Mesenchymal stem cell (in vitro differentiated cells and primary cell): ENCODE results near the gene VGF.

Experiments used
- DNase-seq: peaks from one replicate; pipeline ENCODE4 v3.0.0-alpha.2; 2013
- H2AFZ ChIP-seq: one replicate; pipeline ENCODE4 v1.6.1; 2013; ENCODE audit warnings: low read depth, mild to moderate bottlenecking, control low read depth, inconsistent platforms, low read length, moderate library complexity
- H2AK5ac ChIP-seq: 2 replicates; pipeline ENCODE4 v1.6.1; 2013; ENCODE audit warnings: low read length, moderate library complexity, mild to moderate bottlenecking, inconsistent platforms; ENCODE audit not compliant: severe bottlenecking
- H2BK120ac ChIP-seq: one replicate; pipeline ENCODE4 v1.6.1; 2013; ENCODE audit warnings: low read depth, mild to moderate bottlenecking, inconsistent platforms, low read length, moderate library complexity
- H2BK12ac ChIP-seq, 2 experiments: one replicate each; pipeline ENCODE4 v1.6.1; 2013; ENCODE audit warnings: inconsistent platforms in 2 of 2, low read length in 2 of 2, mild to moderate bottlenecking in 2 of 2, moderate library complexity in 2 of 2, control low read depth in 1 of 2
- H2BK15ac ChIP-seq: one replicate; pipeline ENCODE4 v1.6.1; 2013; ENCODE audit warnings: mild to moderate bottlenecking, low read depth, inconsistent platforms; ENCODE audit not compliant: poor library complexity, severe bottlenecking
- H2BK5ac ChIP-seq: 2 replicates; pipeline ENCODE4 v1.6.1; 2013; ENCODE audit warnings: low read depth, mild to moderate bottlenecking, low read length, control low read depth, inconsistent platforms; ENCODE audit not compliant: poor library complexity, severe bottlenecking
- H3K14ac ChIP-seq, 2 experiments: one replicate each; pipeline ENCODE4 v1.6.1; 2013; ENCODE audit warnings: inconsistent platforms in 2 of 2, low read length in 2 of 2, control low read depth in 1 of 2, mild to moderate bottlenecking in 1 of 2, moderate library complexity in 1 of 2
- H3K18ac ChIP-seq, 2 experiments: one replicate each; pipeline ENCODE4 v1.6.1; 2013; ENCODE audit warnings: inconsistent platforms in 2 of 2, low read length in 2 of 2, control low read depth in 1 of 2, low read depth in 1 of 2, mild to moderate bottlenecking in 1 of 2
- H3K23ac ChIP-seq, 2 experiments: one replicate each; pipeline ENCODE4 v1.6.1; 2013; ENCODE audit warnings: inconsistent platforms in 2 of 2, low read length in 2 of 2, mild to moderate bottlenecking in 2 of 2, moderate library complexity in 2 of 2, control low read depth in 1 of 2
- H3K27ac ChIP-seq: 2 replicates; pipeline ENCODE4 v1.5.1; 2013; ENCODE audit warnings: mild to moderate bottlenecking, moderate library complexity, low read length, control low read depth, inconsistent platforms; ENCODE audit not compliant: poor library complexity, severe bottlenecking
- H3K27me3 ChIP-seq, 2 experiments: 2 replicates each; pipeline versions ENCODE4 v1.6.1 to v1.7.0; 2013; ENCODE audit warnings: low read length in 2 of 2, mild to moderate bottlenecking in 2 of 2, moderate library complexity in 2 of 2, control low read depth in 1 of 2, inconsistent platforms in 1 of 2; ENCODE audit not compliant: control insufficient read depth in 1 of 2, insufficient read depth in 1 of 2
- H3K36me3 ChIP-seq, 2 experiments: 2 replicates each; pipeline versions ENCODE4 v1.6.1 to v1.7.0; 2013; ENCODE audit warnings: low read length in 2 of 2, control low read depth in 1 of 2, inconsistent platforms in 1 of 2, low read depth in 1 of 2, mild to moderate bottlenecking in 1 of 2; ENCODE audit not compliant: insufficient read depth in 2 of 2, control insufficient read depth in 1 of 2
- H3K4ac ChIP-seq, 2 experiments: one replicate each; pipeline ENCODE4 v1.6.1; 2013; ENCODE audit warnings: inconsistent platforms in 2 of 2, low read length in 2 of 2, mild to moderate bottlenecking in 2 of 2, moderate library complexity in 2 of 2, control low read depth in 1 of 2, low read depth in 1 of 2
- H3K4me1 ChIP-seq: 2 replicates; pipeline ENCODE4 v1.6.1; 2013; ENCODE audit warnings: low read depth, low read length, control low read depth; ENCODE audit not compliant: control insufficient read depth, insufficient read depth
- H3K4me2 ChIP-seq: 2 replicates; pipeline ENCODE4 v1.6.1; 2013; ENCODE audit warnings: low read length, mild to moderate bottlenecking, inconsistent platforms; ENCODE audit not compliant: poor library complexity, severe bottlenecking
- H3K4me3 ChIP-seq, 2 experiments: 2 replicates each; pipeline versions ENCODE4 v1.5.1 to v1.7.0; 2013; ENCODE audit warnings: low read length in 2 of 2, mild to moderate bottlenecking in 2 of 2, control low read depth in 1 of 2, low read depth in 1 of 2; ENCODE audit not compliant: insufficient read depth in 1 of 2
- H3K79me1 ChIP-seq: replicated peaks from 2 replicates; pipeline ENCODE4 v1.6.1; 2013; ENCODE audit warnings: mild to moderate bottlenecking, control low read depth, low read length, inconsistent platforms; ENCODE audit not compliant: poor library complexity, severe bottlenecking
- H3K9ac ChIP-seq: 2 replicates; pipeline ENCODE4 v1.7.0; 2013; ENCODE audit warnings: mild to moderate bottlenecking, low read length, moderate library complexity
- H3K9me3 ChIP-seq: 2 replicates; pipeline ENCODE4 v1.7.0; 2013; ENCODE audit warnings: mild to moderate bottlenecking, low read length; ENCODE audit not compliant: control insufficient read depth
- H4K8ac ChIP-seq: one replicate; pipeline ENCODE4 v1.6.1; 2013; ENCODE audit warnings: inconsistent platforms, mild to moderate bottlenecking, low read length, moderate library complexity
- H4K91ac ChIP-seq: one replicate; pipeline ENCODE4 v1.6.1; 2013; ENCODE audit warnings: mild to moderate bottlenecking, low read length, inconsistent platforms
- WGBS: methylation state at CpG from one replicate; pipeline ENCODE4 v1.1.7; 2013; ENCODE audit warnings: mixed read lengths; 5-methylcytosine and 5-hydroxymethylcytosine counted together

The VGF gene

GRCh38 chr7:101154693-101155102 lies 10.7 kb downstream of the VGF start:
- H3K23ac ChIP-seq: peak overlapping the region in 1 of 2 experiments; percentile 23
- H3K4me2 ChIP-seq: peak overlapping the region; percentile 86
- H3K79me1 ChIP-seq: peaks cover 21% of the 10 kb centered on the region
- H3K4me1 ChIP-seq: peaks cover 20% of the 10 kb centered on the region
- H3K4me3 ChIP-seq: peak overlapping the region; percentile 84 to 90
- no peak overlapping the region for H2AK5ac ChIP-seq
- peaks cover 0 to 4% of the 10 kb centered on the region in 2 experiments for H3K27me3 ChIP-seq
- peak overlapping the region; percentile 29 for H2AFZ ChIP-seq
- 1% methylated on average over 32 of the region's 34 CpGs for WGBS
- H3K36me3 ChIP-seq: peaks cover 28 to 31% of the 10 kb centered on the region in 2 experiments
- no peak for DNase-seq
- peak overlapping the region; percentile 89 for H2BK15ac ChIP-seq
- H4K91ac ChIP-seq: peak overlapping the region; percentile 70
- H3K9ac ChIP-seq: peak overlapping the region; percentile 93
- peak overlapping the region; percentile 81 for H2BK5ac ChIP-seq
- H2BK12ac ChIP-seq: no peak overlapping the region
- peak overlapping the region; percentile 54 for H2BK120ac ChIP-seq
- peak overlapping the region in 1 of 2 experiments; percentile 90 for H3K14ac ChIP-seq
- peak overlapping the region; percentile 52 for H4K8ac ChIP-seq
- H3K4ac ChIP-seq: peak overlapping the region in 1 of 2 experiments; percentile 42
- peak overlapping the region; percentile 25 for H3K27ac ChIP-seq
- peak overlapping the region; percentile 79 to 82 for H3K18ac ChIP-seq
- no peaks in the 10 kb centered on the region for H3K9me3 ChIP-seq

GRCh38 chr7:101153969-101154692 lies 11.2 kb downstream of the VGF start, which contains the start of gene AP1S1:
TSS of gene AP1S1 (plus strand) at chr7:101154476. CDS start at chr7:101154515, 39 bp downstream.
- Histone ChIP-seq H2BK12ac (peak within 1 kb of the TSS in 1 of 2 experiments; percentile 43), H3K4me3 (peak within 1 kb of the TSS; percentile 84 to 90), H3K18ac (peak within 1 kb of the TSS; percentile 79 to 82), H3K4me1 (peaks cover 16% of the 10 kb centered on the region), H3K4me2 (peak within 1 kb of the TSS; percentile 86), H3K9ac (peak within 1 kb of the TSS; percentile 93), H3K27ac (peak within 1 kb of the TSS; percentile 33), H3K27me3 (peaks cover 0 to 9% of the 10 kb centered on the region in 2 experiments), H2BK5ac (peak within 1 kb of the TSS; percentile 81), H3K79me1 (peaks cover 21% of the 10 kb centered on the region), H3K14ac (peak within 1 kb of the TSS; percentile 57 to 90), H4K91ac (peak within 1 kb of the TSS; percentile 70), H3K9me3 (no peaks in the 10 kb centered on the region), H2BK120ac (peak within 1 kb of the TSS; percentile 54), H3K23ac (peak within 1 kb of the TSS in 1 of 2 experiments; percentile 23), H2AK5ac (peak within 1 kb of the TSS; percentile 43), H2AFZ (peak within 1 kb of the TSS; percentile 29), H4K8ac (peak within 1 kb of the TSS; percentile 52), H3K36me3 (peaks cover 24 to 27% of the 10 kb centered on the region in 2 experiments), H3K4ac (peak within 1 kb of the TSS in 1 of 2 experiments; percentile 42), H2BK15ac (peak within 1 kb of the TSS; percentile 89)
- DNase-seq: peak; percentile 91
- 7% methylated on average over 43 of the region's 51 CpGs for WGBS

GRCh38 chr7:101151908-101152651 lies 13.3 kb downstream of the VGF start:
- 83% methylated on average over 1 of the region's 2 CpGs for WGBS
- Histone ChIP-seq H3K9me3 (no peaks in the 10 kb centered on the region), H3K79me1 (peaks cover 15% of the 10 kb centered on the region)

More at GRCh38 chr7:101151908-101152651, 13.3 kb downstream of the VGF start:
- no peak overlapping the region for H2BK5ac ChIP-seq
- H4K8ac ChIP-seq: no peak overlapping the region
- peaks cover 0 to 17% of the 10 kb centered on the region in 2 experiments for H3K27me3 ChIP-seq
- no peak overlapping the region for H3K27ac ChIP-seq
- H2AK5ac ChIP-seq: no peak overlapping the region
- H3K9ac ChIP-seq: no peak overlapping the region
- H3K18ac ChIP-seq: no peak overlapping the region
- no peak overlapping the region for H3K4ac ChIP-seq
- H4K91ac ChIP-seq: no peak overlapping the region
- no peak overlapping the region for H3K14ac ChIP-seq
- H3K4me1 ChIP-seq: peaks cover 12% of the 10 kb centered on the region
- DNase-seq: no peak
- no peak overlapping the region for H3K4me3 ChIP-seq
- H3K4me2 ChIP-seq: no peak overlapping the region
- H2BK120ac ChIP-seq: no peak overlapping the region
- H2BK12ac ChIP-seq: no peak overlapping the region
- no peak overlapping the region for H2AFZ ChIP-seq
- no peak overlapping the region for H2BK15ac ChIP-seq
- H3K36me3 ChIP-seq: peaks cover 7 to 8% of the 10 kb centered on the region in 2 experiments
- no peak overlapping the region for H3K23ac ChIP-seq
